ENCODE measurements around the gene P4HA3. TPM values are rescaled to one million over a fixed set of nuclear protein-coding genes. Genes with fewer than 3 reads are reported as not detected.

The P4HA3 gene
- total and polyA plus RNA-seq, 2 donors, result 1.0 to 5.1 TPM

DNA sequence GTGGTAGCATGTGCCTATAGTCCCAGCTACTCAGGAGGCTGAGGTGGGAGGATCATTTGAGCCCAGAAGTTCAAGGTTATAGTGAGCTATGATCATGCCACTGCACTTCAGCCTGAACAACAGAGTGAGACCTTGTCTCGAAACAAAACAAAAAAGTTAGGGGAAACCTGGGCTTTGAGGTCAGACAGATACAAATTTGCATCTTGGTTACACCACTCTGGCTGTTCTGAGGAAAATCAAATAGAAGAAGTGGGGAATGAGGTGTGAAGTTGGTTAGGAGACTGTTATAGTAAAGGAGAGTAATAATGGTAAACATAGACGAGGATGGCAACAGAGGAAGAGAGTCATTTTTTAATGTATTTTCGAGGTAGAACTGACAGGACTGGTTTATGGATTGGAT, 77.8 kb downstream of the P4HA3 start:
- WGBS, result 95% methylated on average over 3 of the region's 3 CpGs
- peaks cover 2% of the 10 kb centered on the region for H3K36me3 ChIP-seq (ENCODE audit: insufficient read depth)

DNA sequence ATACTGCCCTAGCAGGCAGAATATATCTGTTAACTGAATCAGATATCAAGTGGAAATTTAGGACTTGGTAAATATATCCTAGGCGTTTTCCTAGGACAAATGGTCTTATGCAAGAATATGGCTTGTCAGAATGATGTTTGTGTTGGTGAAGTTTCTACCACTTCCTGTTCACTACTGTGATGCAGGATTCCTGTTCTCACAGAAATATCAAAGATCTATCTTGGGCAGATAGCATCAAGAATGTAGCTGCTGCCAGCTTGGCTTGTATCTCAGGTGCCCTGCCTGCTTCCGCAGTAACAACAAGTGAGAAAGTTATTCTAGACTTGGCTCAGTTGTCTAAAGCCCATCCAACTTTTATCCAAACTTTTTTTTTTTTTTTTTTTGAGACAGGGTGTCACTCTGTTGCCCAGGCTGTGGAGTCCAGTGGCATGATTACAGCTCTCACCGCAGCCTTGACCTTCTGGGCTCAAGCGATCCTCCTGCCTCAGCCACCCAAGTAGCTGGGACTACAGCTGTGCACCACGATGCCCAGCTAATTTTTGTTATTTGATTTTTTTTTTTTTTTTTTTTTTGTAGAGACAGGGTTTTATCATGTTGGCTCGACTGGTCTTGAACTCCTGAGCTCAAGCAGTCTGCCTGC, 79.0 kb downstream of the P4HA3 start:
- no peaks in the 10 kb centered on the region for H3K4me1 ChIP-seq (ENCODE audit: insufficient read depth)
- DNase-seq (ENCODE audit: extremely low spot score), result no peak
- no peak overlapping the region for H3K27ac ChIP-seq (ENCODE audit: low read depth)
- H3K36me3 ChIP-seq (ENCODE audit: insufficient read depth), result peaks cover 2% of the 10 kb centered on the region
- 88% methylated on average over 6 of the region's 6 CpGs for WGBS
- H3K4me3 ChIP-seq (ENCODE audit: low read depth, low read length), result no peak overlapping the region

More for the DNA sequence above, 77.8 kb downstream of the P4HA3 start:
- H3K4me1 ChIP-seq (ENCODE audit: insufficient read depth), result no peaks in the 10 kb centered on the region
- H3K4me3 ChIP-seq (ENCODE audit: low read depth, low read length), result no peak overlapping the region
- no peak for DNase-seq (ENCODE audit: extremely low spot score)
- H3K27ac ChIP-seq (ENCODE audit: low read depth), result no peak overlapping the region

DNA sequence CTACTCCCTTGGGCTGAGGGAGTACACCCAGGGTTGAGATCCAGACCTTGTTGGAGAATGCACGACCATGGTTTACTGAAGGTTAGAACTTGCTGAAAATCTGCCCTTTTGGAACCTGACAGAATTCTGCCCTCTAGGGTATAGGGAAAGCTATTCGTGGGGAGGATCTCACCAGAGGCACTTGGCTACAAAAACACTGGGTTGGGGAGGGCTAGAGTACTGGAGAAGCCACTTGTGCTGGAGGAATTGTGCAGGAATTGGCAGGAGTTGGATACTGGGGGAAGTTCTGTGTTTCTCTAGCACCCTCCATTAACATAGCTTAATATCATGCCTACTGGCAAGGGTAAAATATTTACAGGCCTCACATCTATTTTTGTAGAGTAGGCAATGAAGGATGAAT, 84.5 kb downstream of the P4HA3 start:
- Histone ChIP-seq H3K4me3 (ENCODE audit: low read depth, low read length) (no peak overlapping the region), H3K4me1 (ENCODE audit: insufficient read depth) (no peaks in the 10 kb centered on the region), H3K27ac (ENCODE audit: low read depth) (no peak overlapping the region), H3K36me3 (ENCODE audit: insufficient read depth) (no peaks in the 10 kb centered on the region)
- DNase-seq (ENCODE audit: extremely low spot score), result no peak
- 75% methylated on average over 2 of the region's 2 CpGs for WGBS

DNA sequence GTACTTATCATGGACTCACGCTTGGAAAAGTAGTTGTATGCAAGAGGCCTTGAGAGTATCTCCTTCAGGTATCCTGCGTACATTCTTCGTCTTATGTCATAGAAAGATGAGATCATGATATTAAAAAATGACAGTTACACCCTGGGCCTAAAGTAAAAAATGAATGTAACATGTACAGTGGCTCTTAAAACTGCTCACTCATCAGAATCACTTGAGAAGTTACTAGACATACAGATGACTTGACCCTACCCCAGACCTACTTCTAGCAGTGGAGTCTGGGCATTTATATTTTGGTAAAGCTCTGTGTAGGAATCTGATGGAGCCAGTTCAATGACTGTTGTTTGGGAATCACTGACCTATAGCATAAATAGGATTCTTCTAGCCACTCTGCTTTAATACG, 85.9 kb downstream of the P4HA3 start:
- Histone ChIP-seq H3K36me3 (ENCODE audit: insufficient read depth) (no peaks in the 10 kb centered on the region), H3K27ac (ENCODE audit: low read depth) (no peak overlapping the region), H3K4me1 (ENCODE audit: insufficient read depth) (no peaks in the 10 kb centered on the region), H3K4me3 (ENCODE audit: low read depth, low read length) (no peak overlapping the region)
- WGBS, result 97% methylated on average over 4 of the region's 4 CpGs
- DNase-seq (ENCODE audit: extremely low spot score), result no peak

DNA sequence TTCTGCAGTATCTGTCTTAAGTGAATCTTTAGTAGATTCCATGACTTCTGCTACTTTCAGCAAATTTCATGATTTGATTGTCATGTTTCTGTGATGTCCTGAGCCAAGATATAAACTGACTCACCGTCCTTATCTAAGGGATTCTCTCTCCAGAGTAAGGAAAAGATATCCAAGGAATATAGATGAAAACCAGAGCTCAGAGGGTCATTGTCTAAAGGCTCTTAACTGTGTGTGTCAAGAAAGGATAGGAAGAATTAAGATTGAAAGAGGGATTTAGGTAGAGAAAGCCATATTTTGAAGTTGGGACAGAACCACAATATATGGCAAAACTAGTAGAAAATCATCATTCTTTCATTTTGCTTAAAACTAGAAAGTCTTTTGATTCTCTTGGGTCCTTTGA, 89.6 kb downstream of the P4HA3 start:
- Histone ChIP-seq H3K36me3 (ENCODE audit: insufficient read depth) (no peaks in the 10 kb centered on the region), H3K4me3 (ENCODE audit: low read depth, low read length) (no peak overlapping the region), H3K4me1 (ENCODE audit: insufficient read depth) (no peaks in the 10 kb centered on the region), H3K27ac (ENCODE audit: low read depth) (no peak overlapping the region)
- DNase-seq (ENCODE audit: extremely low spot score), result no peak
- 23% methylated on average over 1 of the region's 1 CpG for WGBS

DNA sequence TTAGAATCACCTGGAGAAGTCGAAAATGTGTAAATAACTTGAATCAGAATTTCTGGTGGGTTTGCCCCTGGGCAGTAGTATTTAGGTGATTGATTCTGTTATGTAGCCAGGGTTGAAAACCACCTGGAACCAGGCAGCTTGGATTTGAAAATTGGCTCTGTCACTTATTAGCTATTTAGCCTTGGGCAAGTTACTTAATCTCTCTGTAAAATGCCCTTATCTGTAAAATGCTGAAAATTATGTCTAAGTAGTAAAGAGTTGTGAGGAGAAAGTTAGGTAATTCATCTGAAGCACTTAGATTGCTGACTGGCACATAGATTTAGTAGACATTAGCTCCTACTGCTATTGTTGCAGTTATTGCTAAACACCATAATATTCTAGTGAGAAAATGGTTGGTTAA, 91.1 kb downstream of the P4HA3 start:
- Histone ChIP-seq H3K4me3 (ENCODE audit: low read depth, low read length) (no peak overlapping the region), H3K36me3 (ENCODE audit: insufficient read depth) (no peaks in the 10 kb centered on the region), H3K4me1 (ENCODE audit: insufficient read depth) (no peaks in the 10 kb centered on the region), H3K27ac (ENCODE audit: low read depth) (no peak overlapping the region)
- DNase-seq (ENCODE audit: extremely low spot score), result no peak
- WGBS, result 92% methylated on average over 1 of the region's 1 CpG

Small RNA genes lying within 50 kb of the gene (small RNA-seq; reads per million reads assigned to genes)
- not detected for gene RF00409

Other genes with a start within 250 kb of the P4HA3 start
- gene C2CD3, start 140.6 kb downstream of the P4HA3 start, total RNA-seq, result 19.5 TPM
- gene C2CD3, start 140.6 kb downstream of the P4HA3 start, polyA plus RNA-seq, result 9.8 TPM
- gene PPME1, start 140.4 kb downstream of the P4HA3 start, total RNA-seq, result 24.5 TPM
- gene PPME1, start 140.4 kb downstream of the P4HA3 start, polyA plus RNA-seq, result 33.4 TPM
- 14.1 TPM for gene PGM2L1, start 86.8 kb upstream of the P4HA3 start, total RNA-seq
- gene PGM2L1, start 86.8 kb upstream of the P4HA3 start, polyA plus RNA-seq, result 5.2 TPM
- gene KCNE3, start 155.9 kb upstream of the P4HA3 start, total RNA-seq, result 6.8 TPM
- 5.8 TPM for gene KCNE3, start 155.9 kb upstream of the P4HA3 start, polyA plus RNA-seq
- 2.7 TPM for gene LIPT2, start 182.1 kb upstream of the P4HA3 start, total RNA-seq
- gene LIPT2, start 182.1 kb upstream of the P4HA3 start, polyA plus RNA-seq, result 3.3 TPM

All from urinary bladder (tissue), 4 donors.